Natural killer cell (primary cell): Measurements from ENCODE around the gene USP6NL. TPM values are rescaled to one million over a fixed set of nuclear protein-coding genes. Genes with fewer than 3 reads are reported as not detected.

Experiments used
- ATAC-seq, 3 donors: fragments of 150-1000 bp in 2 of 3; fragments of 200-7000 bp in 1 of 3; cut with Tn5 transposase; 1 replicate in 1 of 3; 2 replicates in 2 of 3; pipeline ENCODE4 v1.10.0; 2021; ENCODE audit warnings: mild to moderate bottlenecking in 2 of 3, moderate library complexity in 2 of 3
- DNase-seq, 2 donors: peaks; one replicate each; pipeline versions ENCODE4 v3.0.0 to v3.0.0-alpha.2; 2013 to 2021; ENCODE audit warnings: mixed read lengths in 1 of 2
- H3K27ac ChIP-seq: one replicate; pipeline ENCODE4 v1.5.1; 2013; ENCODE audit warnings: mild to moderate bottlenecking, low read length
- H3K27me3 ChIP-seq: one replicate; pipeline ENCODE4 v1.6.1; 2013; ENCODE audit warnings: low read length; ENCODE audit not compliant: control insufficient read depth, insufficient read depth
- H3K36me3 ChIP-seq: one replicate; pipeline ENCODE4 v1.6.1; 2013; ENCODE audit warnings: low read length; ENCODE audit not compliant: control insufficient read depth, insufficient read depth
- H3K4me1 ChIP-seq: one replicate; pipeline ENCODE4 v1.6.1; 2013; ENCODE audit warnings: low read length; ENCODE audit not compliant: control insufficient read depth, insufficient read depth
- H3K4me3 ChIP-seq: one replicate; pipeline ENCODE4 v1.5.1; 2013; ENCODE audit warnings: low read length
- H3K9me3 ChIP-seq: one replicate; pipeline ENCODE4 v1.6.1; 2013; ENCODE audit warnings: low read length; ENCODE audit not compliant: control insufficient read depth, insufficient read depth
- H3K27ac Mint-ChIP-seq, 2 donors: one replicate each; pipeline ENCODE4 v1.8.0; 2022; ENCODE audit warnings: mild to moderate bottlenecking in 2 of 2, mixed read lengths in 2 of 2, moderate library complexity in 1 of 2
- H3K27me3 Mint-ChIP-seq, 2 donors: one replicate each; pipeline ENCODE4 v1.8.0; 2022; ENCODE audit warnings: low read depth in 2 of 2, mixed read lengths in 2 of 2
- H3K36me3 Mint-ChIP-seq: one replicate; pipeline ENCODE4 v1.8.0; 2022; ENCODE audit warnings: mixed read lengths
- H3K4me1 Mint-ChIP-seq, 2 donors: one replicate each; pipeline ENCODE4 v1.8.0; 2022; ENCODE audit warnings: mixed read lengths in 2 of 2
- H3K4me3 Mint-ChIP-seq: one replicate; pipeline ENCODE4 v1.8.0; 2022; ENCODE audit warnings: mild to moderate bottlenecking, moderate library complexity, mixed read lengths
- H3K9me3 Mint-ChIP-seq, 2 donors: one replicate each; pipeline ENCODE4 v1.8.0; 2022; ENCODE audit warnings: mixed read lengths in 2 of 2
- WGBS: methylation state at CpG from one replicate; pipeline ENCODE4 v1.1.7; 2013; ENCODE audit warnings: missing lambda C conversion rate; ENCODE audit not compliant: insufficient coverage; 5-methylcytosine and 5-hydroxymethylcytosine counted together
- intact Hi-C: fragments of 100-400 bp; cut with micrococcal nuclease; formaldehyde crosslinking; loops from one replicate; pipeline ENCODE4 v1.14.2; 2022
- total RNA-seq, 4 donors: library from RNA; stranded (reverse); fragments of 120-200 nt in 1 of 4; gene quantifications; one replicate each; pipeline versions ENCODE4 v1.2.3 to v1.2.4, GENCODE V29; 2013 to 2022
- TF ChIP-seq, protein P1 (sequence below): fragments of 200-600 bp; IDR thresholded peaks from one replicate; pipeline ENCODE4 v1.8.0; 2022; ENCODE audit warnings: antibody characterized with exemption

USP6NL gene
- total RNA-seq, 3 donors from 2014 or later (not counting 1 experiment from before 2014, with no cell fraction given): 2.3 to 3.7 (median 2.5) TPM

DNA sequence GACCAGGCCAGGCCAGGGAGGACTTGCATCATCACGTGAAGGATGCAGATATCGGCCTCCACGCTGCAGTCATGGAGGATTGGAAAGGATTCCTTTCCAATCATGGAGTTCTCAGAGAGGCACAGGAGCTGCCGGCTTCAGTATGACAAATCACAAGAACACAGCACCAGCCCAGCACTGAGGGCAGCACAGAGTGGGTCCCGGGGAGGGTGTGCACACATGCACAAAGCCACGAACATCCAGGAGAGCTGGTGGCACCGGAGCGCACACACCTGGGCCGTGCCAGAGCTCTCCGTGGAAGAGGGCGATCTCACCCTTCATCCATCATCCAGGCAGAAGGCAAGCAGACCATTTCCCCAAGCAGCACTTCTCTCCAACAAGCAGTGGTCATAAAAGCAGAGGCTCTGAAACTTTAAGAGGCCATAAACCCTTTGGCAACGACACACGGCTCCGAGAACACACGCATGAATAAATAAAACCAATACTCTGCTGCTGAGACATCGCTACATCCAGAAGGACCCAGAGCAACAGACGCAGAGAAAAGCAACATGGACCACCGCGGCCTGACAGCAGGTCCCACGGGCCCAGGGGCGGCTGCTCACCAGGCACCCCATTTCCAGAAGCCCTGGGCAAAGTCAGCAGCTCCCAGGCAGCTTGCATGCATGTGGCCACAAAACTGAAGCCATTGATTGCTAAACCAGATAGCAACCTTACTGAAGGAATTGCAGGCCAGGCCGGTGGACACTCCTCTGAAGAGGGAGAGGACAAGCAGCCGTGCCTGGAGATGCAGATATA lies 180.8 kb downstream of the USP6NL start:
- DNase-seq (no peak), ATAC-seq (no peak)
- WGBS: 92% methylated on average over 23 of the region's 23 CpGs
- no peaks in the 10 kb centered on the region for H3K27me3 ChIP-seq
- peaks cover 4% of the 10 kb centered on the region for H3K9me3 ChIP-seq
- no peaks in the 10 kb centered on the region for H3K36me3 ChIP-seq
- H3K4me3 ChIP-seq: no peak overlapping the region
- H3K9me3 Mint-ChIP-seq: no peaks in the 10 kb centered on the region
- peaks cover 4% of the 10 kb centered on the region for H3K4me1 ChIP-seq
- H3K36me3 Mint-ChIP-seq: no peaks in the 10 kb centered on the region
- no peak overlapping the region for H3K27ac Mint-ChIP-seq
- H3K4me1 Mint-ChIP-seq: peaks cover 7 to 8% of the 10 kb centered on the region in 2 donors
- TF ChIP-seq, protein P1, sequence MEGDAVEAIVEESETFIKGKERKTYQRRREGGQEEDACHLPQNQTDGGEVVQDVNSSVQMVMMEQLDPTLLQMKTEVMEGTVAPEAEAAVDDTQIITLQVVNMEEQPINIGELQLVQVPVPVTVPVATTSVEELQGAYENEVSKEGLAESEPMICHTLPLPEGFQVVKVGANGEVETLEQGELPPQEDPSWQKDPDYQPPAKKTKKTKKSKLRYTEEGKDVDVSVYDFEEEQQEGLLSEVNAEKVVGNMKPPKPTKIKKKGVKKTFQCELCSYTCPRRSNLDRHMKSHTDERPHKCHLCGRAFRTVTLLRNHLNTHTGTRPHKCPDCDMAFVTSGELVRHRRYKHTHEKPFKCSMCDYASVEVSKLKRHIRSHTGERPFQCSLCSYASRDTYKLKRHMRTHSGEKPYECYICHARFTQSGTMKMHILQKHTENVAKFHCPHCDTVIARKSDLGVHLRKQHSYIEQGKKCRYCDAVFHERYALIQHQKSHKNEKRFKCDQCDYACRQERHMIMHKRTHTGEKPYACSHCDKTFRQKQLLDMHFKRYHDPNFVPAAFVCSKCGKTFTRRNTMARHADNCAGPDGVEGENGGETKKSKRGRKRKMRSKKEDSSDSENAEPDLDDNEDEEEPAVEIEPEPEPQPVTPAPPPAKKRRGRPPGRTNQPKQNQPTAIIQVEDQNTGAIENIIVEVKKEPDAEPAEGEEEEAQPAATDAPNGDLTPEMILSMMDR: no peak
- H3K27me3 Mint-ChIP-seq: no peaks in the 10 kb centered on the region
- H3K4me3 Mint-ChIP-seq: no peak overlapping the region
- H3K27ac ChIP-seq: no peak overlapping the region
- intact Hi-C loops: no loop called here

- Histone ChIP-seq H3K27me3 (no peaks in the 10 kb centered on the region), H3K9me3 (peaks cover 4% of the 10 kb centered on the region), H3K36me3 (no peaks in the 10 kb centered on the region), H3K4me1 (peaks cover 5% of the 10 kb centered on the region), H3K27ac (no peak overlapping the region), H3K4me3 (no peak overlapping the region)
- ATAC-seq (no peak), DNase-seq (no peak)
- 92% methylated on average over 7 of the region's 8 CpGs for WGBS
- Mint-ChIP-seq H3K36me3 (no peaks in the 10 kb centered on the region), H3K9me3 (no peaks in the 10 kb centered on the region), H3K27me3 (no peaks in the 10 kb centered on the region), H3K27ac (no peak overlapping the region), H3K4me1 (peaks cover 12 to 16% of the 10 kb centered on the region in 2 donors), H3K4me3 (no peak overlapping the region)
- TF ChIP-seq, protein P1: no peak
- intact Hi-C loops: no loop called here
These were observed 181.9 kb downstream of the USP6NL start for GRCh38 chr10:11429439-11430052.

- no peak for ATAC-seq
- WGBS: 24% methylated on average over 1 of the region's 2 CpGs
- H3K36me3 Mint-ChIP-seq: no peaks in the 10 kb centered on the region
- no peak overlapping the region for H3K27ac Mint-ChIP-seq
- DNase-seq: peak in 1 of 2 donors; percentile 19
- Histone ChIP-seq H3K36me3 (no peaks in the 10 kb centered on the region), H3K9me3 (peaks cover 11% of the 10 kb centered on the region), H3K4me3 (no peak overlapping the region), H3K4me1 (peaks cover 5% of the 10 kb centered on the region), H3K27ac (no peak overlapping the region), H3K27me3 (no peaks in the 10 kb centered on the region)
- intact Hi-C loops: no loop called here
- TF ChIP-seq, protein P1: no peak
- H3K4me3 Mint-ChIP-seq: no peak overlapping the region
- no peaks in the 10 kb centered on the region for H3K9me3 Mint-ChIP-seq
- peaks cover 12 to 16% of the 10 kb centered on the region in 2 donors for H3K4me1 Mint-ChIP-seq
- H3K27me3 Mint-ChIP-seq: no peaks in the 10 kb centered on the region
These were observed 185.8 kb downstream of the USP6NL start for GRCh38 chr10:11425676-11426075.
